Measurements from ENCODE around the gene TMEM132C. TPM values are rescaled to one million over a fixed set of nuclear protein-coding genes. Genes with fewer than 3 reads are reported as not detected.

TMEM132C gene
- total and polyA plus RNA-seq, 2 donors (not counting 3 experiments of a cell fraction or from before 2014, with no cell fraction given): not detected

- H3K9ac ChIP-seq (replicated peaks; ENCODE audit: extremely low read depth, insufficient read depth, low read length): no peak overlapping the region
- H3K36me3 ChIP-seq (ENCODE audit: control insufficient read depth in 2 of 2, extremely low read depth in 1 of 2, insufficient read depth in 2 of 2, low read length in 2 of 2): no peaks in the 10 kb centered on the region
- peaks cover 5% of the 10 kb centered on the region for H3K9me3 ChIP-seq (replicated peaks; ENCODE audit: control insufficient read depth, insufficient read depth, low read length)
- H3K79me2 ChIP-seq (ENCODE audit: control insufficient read depth, insufficient read depth, low read length): no peaks in the 10 kb centered on the region
- no peaks in the 10 kb centered on the region for H3K27me3 ChIP-seq (ENCODE audit: control insufficient read depth in 2 of 2, insufficient read depth in 2 of 2, low read length in 2 of 2)
- H3K4me1 ChIP-seq (ENCODE audit: control insufficient read depth, extremely low read depth, insufficient read depth, low read length): no peaks in the 10 kb centered on the region
- dilution Hi-C loops (cut with MboI; ENCODE audit: extremely low pct_ligation_motif_present, low sequenced_read_pairs) (no loop called here), intact Hi-C loops (cut with micrococcal nuclease) (no loop called here)
- no peaks in the 10 kb centered on the region for H3K9me1 ChIP-seq (replicated peaks; ENCODE audit: control insufficient read depth, extremely low read depth, insufficient read depth, low read length)
- POLR2A ChIA-PET: no interaction called here
- BruUV-seq (replicated peaks): no TSS peak
- DNase-seq (ENCODE audit: low read depth, low spot score): no peak
- no peak overlapping the region for H2AFZ ChIP-seq (ENCODE audit: low read depth, low read length)
- CTCF ChIA-PET: no interaction called here
- no peak overlapping the region for H3K4me3 ChIP-seq (replicated peaks in 1 of 3; ENCODE audit: insufficient read depth in 1 of 3, low read depth in 1 of 3, low read length in 3 of 3)
- no peak overlapping the region for H3K27ac ChIP-seq (ENCODE audit: insufficient read depth, low read depth, low read length)
- no peak overlapping the region for H3K4me2 ChIP-seq (ENCODE audit: insufficient read depth, low read length)
- TF ChIP-seq FOS (IDR thresholded peaks at IDR 0.05; ENCODE audit: borderline replicate concordance, insufficient read depth, low read length): no peak
- TF ChIP-seq CTCF (IDR thresholded peaks at IDR 0.05; ENCODE audit: extremely low read depth in 1 of 2, insufficient read depth in 1 of 2, low read depth in 1 of 2, low read length in 2 of 2): no peak
- no peak for TF ChIP-seq GATA2 (IDR thresholded peaks at IDR 0.05; ENCODE audit: insufficient read depth, insufficient read length, low read depth, low read length)
- TF ChIP-seq POLR2AphosphoS5 (IDR thresholded peaks at IDR 0.05; ENCODE audit: insufficient read depth, low read depth, low read length): no peak
- no peak for TF ChIP-seq MAX (IDR thresholded peaks at IDR 0.05; ENCODE audit: insufficient read depth, insufficient read length)
- TF ChIP-seq JUN (IDR thresholded peaks at IDR 0.05; ENCODE audit: borderline replicate concordance, insufficient read depth, insufficient read length, low read depth): no peak
- no peak for TF ChIP-seq POLR2A (IDR thresholded peaks at IDR 0.05; ENCODE audit: low read depth, low read length)
- TF ChIP-seq EZH2 (IDR thresholded peaks at IDR 0.05; ENCODE audit: borderline replicate concordance, low read depth, low read length, severe bottlenecking): no peak
- no peak for TF ChIP-seq MYC (IDR thresholded peaks at IDR 0.05; ENCODE audit: low read depth, low read length)
- no peaks in the 10 kb centered on the region for H4K20me1 ChIP-seq (replicated peaks; ENCODE audit: control insufficient read depth, extremely low read depth, insufficient read depth, low read length)
- FAIRE-seq: no peak
Observed at GRCh38 chr12:128288357-128288756, 21.4 kb downstream of the TMEM132C start.

Measured in endothelial cell of umbilical vein (primary cell).